Mammary epithelial cell (primary cell): Measurements from ENCODE around the gene UBE3C.

Experiments
- CTCF ChIP-seq, 2 donors: IDR thresholded peaks in 1 of 2; conservative IDR thresholded peaks in 1 of 2; 2 replicates each; pipeline ENCODE4 v1.5.1; 2011 to 2012; ENCODE audit warnings: inconsistent platforms in 2 of 2, low read length in 2 of 2, mild to moderate bottlenecking in 2 of 2, control low read depth in 1 of 2, low read depth in 1 of 2; ENCODE audit not compliant: insufficient read depth in 1 of 2; ENCODE audit errors: extremely low read depth in 1 of 2
- EZH2 ChIP-seq: IDR thresholded peaks from 2 replicates; pipeline ENCODE4 v1.6.1; 2012; ENCODE audit warnings: low read length, inconsistent platforms, borderline replicate concordance

- no peak for TF ChIP-seq EZH2
- TF ChIP-seq CTCF (conservative IDR thresholded peaks at IDR 0.05 in 1 of 2, IDR thresholded peaks at IDR 0.05 in 1 of 2; ENCODE audit: extremely low read depth in 1 of 2, insufficient read depth in 1 of 2, low read depth in 1 of 2, low read length in 2 of 2) = no peak
Observed at GRCh38 chr7:157125376-157126223, 13.1 kb upstream of the UBE3C start.
